K562 (cell line): ENCODE results near the gene UIMC1. TPM values are rescaled to one million over a fixed set of nuclear protein-coding genes. Genes with fewer than 3 reads are reported as not detected.

Source experiments
- ATAC-seq: fragments of 200-7000 bp; cut with Tn5 transposase; 3 replicates; pipeline ENCODE4 v1.9.1; 2020; ENCODE audit warnings: moderate library complexity
- BruUV-seq: library from RNA; stranded (reverse); fragments of 400-500 nt; replicated peaks from 2 replicates; lab custom pipeline; 2021; lab: Mats Ljungman, UMichigan
- CTCF ChIA-PET: fragments of 300-600 bp; formaldehyde crosslinking; extraction: SDS; loops from one replicate; lab custom pipeline; 2021; ENCODE audit warnings: low intra/inter-chr PET ratio; lab: Yijun Ruan, JAX
- POLR2A ChIA-PET: fragments of 300-600, 350-650 bp; sonication (Branson Sonifier 250); formaldehyde crosslinking; extraction: SDS; loops from one replicate; lab custom pipeline; 2021; ENCODE audit warnings: antibody characterized with exemption, inconsistent platforms; lab: Yijun Ruan, JAX
- DNase-seq, 4 experiments: peaks; one replicate each; pipeline versions ENCODE4 v3.0.0 to v3.0.0-alpha.2; 2011 to 2018; ENCODE audit warnings: low spot score in 3 of 4, mixed read lengths in 3 of 4; ENCODE audit errors: extremely low read depth in 1 of 4
- FAIRE-seq: peaks from 2 replicates; lab custom pipeline; 2011; peaks lifted over from hg19 to GRCh38; lab: Jason Lieb, UNC
- H2AFZ ChIP-seq: 2 replicates; pipeline ENCODE4 v1.6.0; 2011; ENCODE audit warnings: low read depth, low read length, control low read depth, inconsistent platforms
- H3K27ac ChIP-seq: fragments of 200-600 bp; 3 replicates; pipeline ENCODE4 v1.8.0; 2011; ENCODE audit warnings: low read depth, mild to moderate bottlenecking, control low read depth, inconsistent platforms, low read length, moderate library complexity, mixed read lengths; ENCODE audit errors: extremely low read depth
- H3K27me3 ChIP-seq, 2 experiments: fragments of 300-600 bp in 1 of 2; 2 replicates in 1 of 2; 3 replicates in 1 of 2; pipeline versions ENCODE4 v1.6.0 to v1.8.0; 2011; ENCODE audit warnings: inconsistent platforms in 2 of 2, low read length in 2 of 2, mild to moderate bottlenecking in 1 of 2, mixed read lengths in 1 of 2, moderate library complexity in 1 of 2; ENCODE audit not compliant: control insufficient read depth in 2 of 2, insufficient read depth in 2 of 2
- H3K36me3 ChIP-seq: fragments of 300-600 bp; 3 replicates; pipeline ENCODE4 v1.8.0; 2011; ENCODE audit warnings: mild to moderate bottlenecking, low read length, inconsistent platforms; ENCODE audit not compliant: control insufficient read depth, insufficient read depth
- H3K4me1 ChIP-seq, 2 experiments: fragments of 200-600 bp in 1 of 2; replicated peaks in 1 of 2; 2 replicates in 1 of 2; 3 replicates in 1 of 2; pipeline versions ENCODE4 v1.5.1 to v1.8.0; 2011; ENCODE audit warnings: inconsistent platforms in 2 of 2, low read length in 2 of 2, mild to moderate bottlenecking in 1 of 2, mixed read lengths in 1 of 2, moderate library complexity in 1 of 2; ENCODE audit not compliant: control insufficient read depth in 2 of 2, insufficient read depth in 2 of 2
- H3K4me2 ChIP-seq: 2 replicates; pipeline ENCODE4 v1.6.1; 2011; ENCODE audit warnings: low read length, control low read depth, inconsistent platforms, mixed read lengths; ENCODE audit not compliant: insufficient read depth
- H3K4me3 ChIP-seq: fragments of 200-600 bp; sonication (generic), shearing (Covaris generic); 2 replicates; pipeline ENCODE4 v1.5.1; 2016; ENCODE audit warnings: control low read depth, inconsistent platforms
- H3K79me2 ChIP-seq: fragments of 200-600 bp; 3 replicates; pipeline ENCODE4 v1.8.0; 2011; ENCODE audit warnings: low read length, inconsistent platforms; ENCODE audit not compliant: control insufficient read depth, insufficient read depth
- H3K9ac ChIP-seq, 2 experiments: 2 replicates each; pipeline versions ENCODE4 v1.6.0 to v1.6.1; 2011; ENCODE audit warnings: low read depth in 2 of 2, low read length in 2 of 2, control low read depth in 1 of 2, inconsistent platforms in 1 of 2, mild to moderate bottlenecking in 1 of 2, mixed read lengths in 1 of 2; ENCODE audit not compliant: insufficient read depth in 1 of 2
- H3K9me1 ChIP-seq: one replicate; pipeline ENCODE4 v1.6.0; 2011; ENCODE audit warnings: inconsistent platforms, mild to moderate bottlenecking, low read length, moderate library complexity; ENCODE audit not compliant: control insufficient read depth, insufficient read depth
- H3K9me3 ChIP-seq: replicated peaks from 2 replicates; pipeline ENCODE4 v1.5.1; 2011; ENCODE audit warnings: low read depth, low read length, inconsistent platforms; ENCODE audit not compliant: control insufficient read depth, insufficient read depth
- H4K20me1 ChIP-seq: replicated peaks from 2 replicates; pipeline ENCODE4 v1.6.1; 2011; ENCODE audit warnings: low read length, inconsistent platforms, mixed read lengths; ENCODE audit not compliant: control insufficient read depth, insufficient read depth
- CTBP1 ChIP-seq: fragments of 450-650 bp; IDR thresholded peaks from 2 replicates; pipeline ENCODE4 v1.6.1; 2016; ENCODE audit warnings: borderline replicate concordance
- HNRNPUL1 ChIP-seq: fragments of 200-400 bp; formaldehyde crosslinking; IDR thresholded peaks from 2 replicates; pipeline ENCODE4 v1.6.1; 2017; ENCODE audit warnings: low read length
- MEIS2 ChIP-seq: fragments of 450-650 bp; IDR thresholded peaks from 2 replicates; pipeline ENCODE4 v1.6.1; 2014; ENCODE audit warnings: mild to moderate bottlenecking; ENCODE audit not compliant: partially characterized antibody
- POLR2H ChIP-seq: IDR thresholded peaks from 2 replicates; pipeline ENCODE4 v1.6.1; 2016; ENCODE audit warnings: missing genetic modification characterization, low read depth, mild to moderate bottlenecking, control low read depth, missing compliant biosample characterization, moderate library complexity
- ZNF584 ChIP-seq: fragments of 200-800 bp; sonication (Bioruptor generic); IDR thresholded peaks from 2 replicates; pipeline ENCODE4 v1.6.1; 2016; ENCODE audit warnings: low read depth, mild to moderate bottlenecking, missing genetic modification characterization, missing compliant biosample characterization
- WGBS: fragments of 100-300 bp; shearing (Covaris generic); methylation state at CpG from one replicate; pipeline ENCODE4 v1.1.6; 2016; ENCODE audit warnings: low coverage, mixed read lengths; ENCODE audit not compliant: insufficient coverage; ENCODE audit errors: missing lambda C conversion rate; 5-methylcytosine and 5-hydroxymethylcytosine counted together
- in situ Hi-C: fragments of 300-500 bp; cut with MboI; formaldehyde crosslinking; loops from 4 replicates; pipeline ENCODE4 v1.15.0; 2018; ENCODE audit warnings: inconsistent platforms, mixed read lengths
- intact Hi-C: fragments of 100-400 bp; cut with micrococcal nuclease; formaldehyde crosslinking; loops from 2 replicates; pipeline ENCODE4 v1.14.2; 2022
- polyA plus RNA-seq, 8 experiments: library from polyadenylated mRNA; depleted of rRNA in 4 of 8; stranded (reverse) in 5 of 8; unstranded in 3 of 8; fragments of >200 nt; fragmentation: Nextera tagmentation in 2 of 8; fragmentation: Illumina TruSeq in 1 of 8; extraction: Ambion mirVana in 2 of 8; extraction: Trizol in 1 of 8; gene quantifications; 2 replicates each; pipeline versions ENCODE4 v1.2.1 to v1.2.3, GENCODE V29; 2011 to 2014; ENCODE audit warnings: inconsistent platforms in 1 of 8, missing spikeins in 1 of 8
- total RNA-seq, 7 experiments: library from RNA; depleted of rRNA in 6 of 7; stranded (reverse); fragments of >200 nt in 6 of 7; fragmentation: Illumina TruSeq in 2 of 7; extraction: Trizol in 2 of 7; gene quantifications; 2 replicates each; pipeline versions ENCODE4 v1.2.1 to v1.2.3, GENCODE V29; 2011 to 2021; ENCODE audit warnings: low replicate concordance in 1 of 7
- TF ChIP-seq, protein P1 (sequence below), 2 experiments: fragments of 450-650 bp; IDR thresholded peaks; 2 replicates each; pipeline ENCODE4 v1.6.1; 2016; ENCODE audit warnings: mild to moderate bottlenecking in 2 of 2, borderline replicate concordance in 1 of 2, low read depth in 1 of 2, moderate library complexity in 1 of 2
- TF ChIP-seq, protein P2 (sequence below): sonication (generic); formaldehyde crosslinking; IDR thresholded peaks from 2 replicates; pipeline ENCODE4 v1.8.1; 2023; ENCODE audit warnings: mild to moderate bottlenecking, missing genetic modification reagents

Gene UIMC1
- total and polyA plus RNA-seq, 9 of the 15 experiments (the other 6 are each of a cell fraction or from before 2014, with no cell fraction given): 14.9 to 51.7 (median 36.8) TPM

DNA sequence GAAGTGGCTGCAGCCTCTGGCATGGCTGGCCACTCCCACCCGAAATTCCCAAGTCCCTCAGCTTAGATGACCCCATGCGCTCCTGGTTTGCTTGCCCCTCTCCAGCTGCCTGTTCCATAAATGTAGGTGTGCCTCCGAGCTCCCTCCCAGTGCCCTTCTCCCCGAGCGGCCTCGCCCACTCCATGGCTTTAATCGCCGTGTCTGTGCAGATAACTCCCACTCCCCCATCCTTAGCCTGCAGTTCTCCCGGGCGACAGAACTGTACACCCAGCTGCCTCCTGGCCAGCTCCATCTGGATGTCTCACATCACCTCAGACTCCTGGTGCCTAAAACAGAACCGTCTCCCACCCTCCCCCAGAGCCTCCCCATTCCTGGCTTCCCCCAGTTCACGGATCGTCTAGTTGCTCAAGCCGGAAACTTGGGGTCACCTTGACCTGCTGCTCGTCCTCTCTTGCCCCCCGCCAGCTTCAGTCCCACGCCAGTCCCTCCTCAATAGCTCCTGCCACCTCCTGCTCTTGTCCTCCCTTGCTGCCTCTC lies 131.5 kb downstream of the UIMC1 start:
- no TSS peak for BruUV-seq
- peak in 2 of 4 experiments; percentile 17 to 40 for DNase-seq
- ChIA-PET POLR2A (interaction anchor here (0.5 to 1.0 kb wide), 4 partner anchors 11 to 427 kb away, joined by 3 to 4 read pairs (median 3); partner anchors contain the start of gene FAF2), CTCF (no interaction called here)
- in situ Hi-C loops (no loop called here), intact Hi-C loops (no loop called here)
- 2% methylated on average over 15 of the region's 17 CpGs for WGBS
- H3K36me3 ChIP-seq: no peaks in the 10 kb centered on the region
- H3K79me2 ChIP-seq: no peaks in the 10 kb centered on the region
- H3K4me2 ChIP-seq: no peak overlapping the region
- H4K20me1 ChIP-seq: peaks cover 14% of the 10 kb centered on the region; the same call in 1 of the 2 replicates
- no peak overlapping the region for H3K9ac ChIP-seq
- H3K4me3 ChIP-seq: no peak overlapping the region
- 0 out of 3 replicates have a peak, but pooled peaks have one; percentile 10 for ATAC-seq
- no peak overlapping the region for H3K27ac ChIP-seq
- H3K4me1 ChIP-seq: peaks cover 0 to 48% of the 10 kb centered on the region in 2 experiments; a peak in 2 of 5 replicates
- TF ChIP-seq, protein P1, sequence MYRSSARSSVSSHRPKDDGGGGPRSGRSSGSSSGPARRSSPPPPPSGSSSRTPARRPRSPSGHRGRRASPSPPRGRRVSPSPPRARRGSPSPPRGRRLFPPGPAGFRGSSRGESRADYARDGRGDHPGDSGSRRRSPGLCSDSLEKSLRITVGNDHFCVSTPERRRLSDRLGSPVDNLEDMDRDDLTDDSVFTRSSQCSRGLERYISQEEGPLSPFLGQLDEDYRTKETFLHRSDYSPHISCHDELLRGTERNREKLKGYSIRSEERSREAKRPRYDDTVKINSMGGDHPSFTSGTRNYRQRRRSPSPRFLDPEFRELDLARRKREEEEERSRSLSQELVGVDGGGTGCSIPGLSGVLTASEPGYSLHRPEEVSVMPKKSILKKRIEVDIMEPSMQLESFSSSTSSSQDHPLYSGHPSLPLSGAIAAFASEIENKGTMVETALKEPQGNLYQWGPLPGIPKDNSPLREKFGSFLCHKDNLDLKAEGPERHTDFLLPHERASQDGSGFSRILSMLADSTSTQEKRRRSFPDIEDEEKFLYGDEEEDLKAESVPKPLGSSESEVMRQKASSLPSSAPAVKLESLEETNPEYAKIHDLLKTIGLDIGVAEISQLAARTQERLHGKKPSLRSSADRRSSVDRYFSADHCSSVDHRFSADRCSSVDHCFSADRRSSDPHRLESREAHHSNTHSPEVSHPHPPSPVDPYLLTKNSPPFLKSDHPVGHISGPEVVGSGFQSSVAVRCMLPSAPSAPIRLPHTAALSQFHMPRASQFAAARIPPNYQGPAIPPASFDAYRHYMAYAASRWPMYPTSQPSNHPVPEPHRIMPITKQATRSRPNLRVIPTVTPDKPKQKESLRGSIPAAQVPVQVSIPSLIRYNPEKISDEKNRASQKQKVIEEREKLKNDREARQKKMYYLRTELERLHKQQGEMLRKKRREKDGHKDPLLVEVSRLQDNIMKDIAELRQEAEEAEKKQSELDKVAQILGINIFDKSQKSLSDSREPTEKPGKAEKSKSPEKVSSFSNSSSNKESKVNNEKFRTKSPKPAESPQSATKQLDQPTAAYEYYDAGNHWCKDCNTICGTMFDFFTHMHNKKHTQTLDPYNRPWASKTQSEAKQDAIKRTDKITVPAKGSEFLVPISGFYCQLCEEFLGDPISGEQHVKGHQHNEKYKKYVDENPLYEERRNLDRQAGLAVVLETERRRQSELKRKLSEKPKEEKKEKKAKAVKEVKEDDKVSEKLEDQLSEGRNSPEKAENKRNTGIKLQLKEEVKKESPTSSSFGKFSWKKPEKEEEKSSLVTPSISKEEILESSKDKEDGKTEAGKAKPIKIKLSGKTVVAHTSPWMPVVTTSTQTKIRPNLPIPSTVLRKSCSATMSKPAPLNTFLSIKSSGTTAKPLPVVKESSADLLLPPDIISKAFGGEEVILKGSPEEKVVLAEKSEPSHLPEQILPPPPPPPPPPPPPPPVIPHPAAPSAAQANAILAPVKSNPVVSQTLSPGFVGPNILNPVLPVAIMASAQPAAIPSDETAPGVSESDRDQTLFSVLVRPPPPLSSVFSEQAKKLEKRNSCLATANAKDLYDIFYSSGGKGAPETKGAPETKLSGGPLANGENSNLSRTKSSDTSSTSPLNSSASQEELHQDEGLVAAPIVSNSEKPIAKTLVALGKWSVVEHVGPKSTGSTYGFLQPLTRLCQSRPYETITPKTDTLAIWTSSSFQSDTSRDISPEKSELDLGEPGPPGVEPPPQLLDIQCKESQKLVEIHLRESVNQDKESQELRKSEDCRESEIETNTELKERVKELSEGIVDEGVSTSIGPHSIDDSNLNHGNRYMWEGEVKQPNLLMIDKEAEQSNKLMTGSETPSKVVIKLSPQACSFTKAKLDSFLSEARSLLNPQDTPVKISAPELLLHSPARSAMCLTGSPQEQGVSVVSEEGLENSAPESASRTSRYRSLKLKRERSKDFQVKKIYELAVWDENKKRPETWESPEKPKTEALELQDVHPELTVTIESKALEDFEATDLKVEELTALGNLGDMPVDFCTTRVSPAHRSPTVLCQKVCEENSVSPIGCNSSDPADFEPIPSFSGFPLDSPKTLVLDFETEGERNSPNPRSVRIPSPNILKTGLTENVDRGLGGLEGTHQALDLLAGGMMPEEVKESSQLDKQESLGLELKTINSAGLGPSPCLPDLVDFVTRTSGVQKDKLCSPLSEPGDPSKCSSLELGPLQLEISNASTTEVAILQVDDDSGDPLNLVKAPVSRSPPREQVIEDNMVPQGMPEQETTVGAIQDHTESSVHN (IDR thresholded peaks at IDR 0.05; ENCODE audit: borderline replicate concordance in 1 of 2, low read depth in 1 of 2): no peak
- TF ChIP-seq ZNF584 (CRISPR knock-in tag) (no peak), MEIS2 (no peak), HNRNPUL1 (no peak), POLR2H (tag) (no peak), CTBP1 (no peak)
- TF ChIP-seq, protein P2, sequence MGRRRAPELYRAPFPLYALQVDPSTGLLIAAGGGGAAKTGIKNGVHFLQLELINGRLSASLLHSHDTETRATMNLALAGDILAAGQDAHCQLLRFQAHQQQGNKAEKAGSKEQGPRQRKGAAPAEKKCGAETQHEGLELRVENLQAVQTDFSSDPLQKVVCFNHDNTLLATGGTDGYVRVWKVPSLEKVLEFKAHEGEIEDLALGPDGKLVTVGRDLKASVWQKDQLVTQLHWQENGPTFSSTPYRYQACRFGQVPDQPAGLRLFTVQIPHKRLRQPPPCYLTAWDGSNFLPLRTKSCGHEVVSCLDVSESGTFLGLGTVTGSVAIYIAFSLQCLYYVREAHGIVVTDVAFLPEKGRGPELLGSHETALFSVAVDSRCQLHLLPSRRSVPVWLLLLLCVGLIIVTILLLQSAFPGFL: no peak
- no peaks in the 10 kb centered on the region for H3K9me3 ChIP-seq
- H2AFZ ChIP-seq: no peak overlapping the region
- peaks cover 54 to 71% of the 10 kb centered on the region in 2 experiments for H3K27me3 ChIP-seq
- H3K9me1 ChIP-seq: peaks cover 4% of the 10 kb centered on the region
- no peak for FAIRE-seq
